ENCODE results near the gene CCT8.

Gene CCT8, protein sequence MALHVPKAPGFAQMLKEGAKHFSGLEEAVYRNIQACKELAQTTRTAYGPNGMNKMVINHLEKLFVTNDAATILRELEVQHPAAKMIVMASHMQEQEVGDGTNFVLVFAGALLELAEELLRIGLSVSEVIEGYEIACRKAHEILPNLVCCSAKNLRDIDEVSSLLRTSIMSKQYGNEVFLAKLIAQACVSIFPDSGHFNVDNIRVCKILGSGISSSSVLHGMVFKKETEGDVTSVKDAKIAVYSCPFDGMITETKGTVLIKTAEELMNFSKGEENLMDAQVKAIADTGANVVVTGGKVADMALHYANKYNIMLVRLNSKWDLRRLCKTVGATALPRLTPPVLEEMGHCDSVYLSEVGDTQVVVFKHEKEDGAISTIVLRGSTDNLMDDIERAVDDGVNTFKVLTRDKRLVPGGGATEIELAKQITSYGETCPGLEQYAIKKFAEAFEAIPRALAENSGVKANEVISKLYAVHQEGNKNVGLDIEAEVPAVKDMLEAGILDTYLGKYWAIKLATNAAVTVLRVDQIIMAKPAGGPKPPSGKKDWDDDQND

DNA sequence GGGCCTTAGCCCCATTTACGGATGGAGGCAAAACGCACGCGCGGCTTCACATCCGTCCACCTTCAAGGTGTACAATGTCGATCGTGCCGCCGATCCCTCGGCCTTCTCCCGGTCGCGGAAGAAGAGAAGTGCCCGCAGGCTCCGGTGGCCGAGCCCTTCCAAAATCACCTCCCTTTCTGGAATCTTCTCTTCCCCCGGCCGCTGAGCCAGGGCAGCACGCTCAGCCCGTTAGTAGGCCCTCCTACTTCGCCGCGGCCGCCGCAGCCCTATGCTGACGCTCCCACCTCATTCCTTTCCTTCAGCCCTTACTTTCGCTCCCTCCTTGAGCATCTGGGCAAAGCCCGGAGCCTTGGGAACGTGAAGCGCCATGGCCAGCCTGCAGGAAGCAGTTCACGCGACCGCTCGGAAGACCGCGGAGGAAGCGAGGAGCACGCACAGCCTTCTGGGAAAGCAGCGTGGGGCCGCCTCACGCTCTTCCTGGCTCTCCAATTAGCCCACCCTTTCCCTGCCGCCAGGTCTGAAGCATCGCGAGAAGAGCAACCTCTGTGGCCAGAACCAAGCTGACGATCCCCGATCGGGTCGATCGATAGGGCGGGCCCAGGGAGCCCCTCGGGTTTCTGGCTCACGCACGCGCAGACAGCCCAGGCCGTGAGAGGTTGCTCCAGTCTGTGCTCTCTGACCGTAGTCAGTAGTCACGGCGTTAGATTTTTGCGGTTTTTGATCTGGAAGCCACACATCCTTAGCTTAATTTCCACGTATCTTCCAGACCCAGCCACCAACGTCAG is at the start of gene CCT8:
TSS of gene CCT8 (minus strand) at position 427 of the 785 bp plus-strand sequence. CDS start at position 369, 58 bp downstream.
- DNase-seq = peak; percentile 99

DNA sequence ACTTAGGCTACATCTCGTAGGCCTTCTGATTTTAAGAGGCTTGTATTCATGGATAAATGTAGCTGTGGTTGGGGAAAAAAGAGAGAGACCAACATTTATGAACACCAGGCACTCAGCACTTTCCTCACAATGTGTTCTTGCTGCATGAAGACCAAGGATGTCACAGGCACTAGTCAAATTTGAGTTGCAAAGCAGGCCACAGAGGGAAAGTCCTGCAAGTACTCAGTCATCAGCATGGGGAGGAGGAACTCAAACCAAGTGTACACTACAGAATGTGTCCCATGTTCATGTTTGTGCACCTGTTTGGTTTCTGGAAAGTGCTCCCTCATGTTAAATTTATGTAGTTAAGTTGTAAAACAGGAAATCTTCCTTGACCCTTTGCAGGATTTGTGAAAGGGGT is 48.3 kb upstream of the CCT8 start:
- no peak for DNase-seq

DNA sequence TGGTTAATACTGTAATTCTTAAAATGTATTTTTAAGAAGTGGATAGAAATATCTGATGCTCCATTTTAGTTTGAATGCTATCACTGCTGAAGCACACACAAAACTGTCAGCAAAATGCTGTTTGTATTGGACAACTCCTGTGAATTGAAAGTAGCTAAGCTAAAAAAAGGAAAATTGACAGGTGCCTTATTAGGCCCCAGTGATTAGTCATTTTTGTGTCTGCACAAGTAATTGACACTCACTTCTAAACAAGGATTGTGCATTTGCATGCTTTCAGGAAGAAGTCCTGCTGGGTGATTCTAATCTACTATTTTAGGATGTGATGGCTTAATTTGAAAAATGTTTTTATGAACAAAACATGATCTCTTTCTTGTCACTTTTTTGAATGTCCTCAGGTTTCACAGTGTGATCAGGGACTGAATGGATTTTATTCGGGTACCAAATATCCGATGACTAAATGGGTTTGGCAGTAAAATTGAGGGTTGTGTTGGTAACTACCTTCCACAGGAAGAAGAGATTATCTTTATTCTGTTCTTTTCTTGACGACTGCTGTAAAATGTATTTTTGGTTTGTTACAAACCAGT is 44.0 kb upstream of the CCT8 start:
- DNase-seq = no peak

DNA sequence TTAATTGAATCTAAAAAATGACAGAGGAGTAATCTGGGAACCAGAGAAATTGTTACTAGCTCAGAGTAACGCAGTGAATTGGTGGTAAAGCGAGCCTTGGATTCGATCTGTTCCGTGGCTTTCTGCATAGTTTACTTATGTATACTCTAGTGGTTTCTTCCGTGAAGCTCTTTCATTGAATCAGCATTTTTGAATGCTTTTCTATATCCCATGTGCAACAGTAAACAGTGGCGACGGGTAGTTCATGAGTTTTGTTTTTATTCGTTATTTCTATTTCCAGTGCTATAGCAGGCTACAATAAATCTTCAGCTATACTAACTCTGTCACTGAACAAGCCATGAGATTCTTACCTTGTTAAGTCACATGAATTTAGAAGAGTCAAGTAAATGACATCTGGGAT is 42.5 kb upstream of the CCT8 start:
- DNase-seq = no peak

DNA sequence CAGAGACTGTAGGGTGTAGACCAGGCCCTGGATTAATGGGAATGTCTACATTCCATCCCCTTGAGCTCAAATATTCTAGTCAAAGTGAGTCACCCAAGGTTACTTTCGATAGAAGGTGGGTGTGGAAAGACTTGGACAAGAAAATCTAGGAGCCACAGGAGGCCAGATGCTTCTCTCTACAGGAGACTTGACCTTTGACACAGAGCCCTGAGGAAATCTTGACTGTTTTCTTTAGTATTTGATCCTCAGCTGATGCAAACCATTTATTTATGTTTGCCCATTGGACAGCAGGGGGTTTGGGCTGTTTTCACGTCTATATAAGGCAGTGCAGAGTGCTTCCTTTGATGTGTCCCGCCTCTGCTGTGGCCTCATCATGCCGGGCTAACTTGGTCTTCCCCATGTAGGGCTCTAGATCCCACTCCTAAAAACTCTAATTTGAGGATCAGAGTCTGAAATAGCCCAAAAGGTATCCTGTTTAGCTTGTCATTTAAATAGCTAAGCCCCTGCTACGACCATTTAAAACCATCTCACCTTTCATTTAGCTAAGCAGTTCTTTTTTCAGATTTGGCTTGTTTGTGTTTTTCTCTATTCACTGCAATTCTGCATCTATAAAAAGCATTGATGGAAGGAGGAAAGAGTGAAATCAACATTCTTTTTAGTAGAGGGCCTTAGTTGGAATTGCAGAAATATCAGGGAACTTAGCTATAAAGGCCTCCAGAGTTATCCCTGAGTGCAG is 41.5 kb upstream of the CCT8 start:
- DNase-seq = no peak

DNA sequence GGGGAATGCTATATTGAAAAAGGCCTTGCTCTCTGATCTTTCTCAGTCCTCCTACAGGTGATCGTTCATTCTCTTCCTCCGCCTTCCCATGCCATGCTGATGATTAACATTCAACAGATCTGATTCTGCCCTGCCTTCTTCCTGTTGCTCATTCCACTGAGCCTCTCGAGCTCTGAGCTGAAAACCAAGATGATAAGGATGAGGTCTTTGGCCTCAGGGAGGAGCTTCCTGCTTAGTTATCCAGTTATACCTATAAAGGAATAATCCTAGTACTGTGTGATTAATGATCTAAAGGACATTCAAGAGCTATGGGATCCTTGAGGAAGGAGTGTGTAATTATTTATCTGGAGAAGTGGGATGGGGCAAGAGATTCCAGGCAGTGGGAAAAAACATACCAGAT is 31.8 kb upstream of the CCT8 start:
- no peak for DNase-seq

DNA sequence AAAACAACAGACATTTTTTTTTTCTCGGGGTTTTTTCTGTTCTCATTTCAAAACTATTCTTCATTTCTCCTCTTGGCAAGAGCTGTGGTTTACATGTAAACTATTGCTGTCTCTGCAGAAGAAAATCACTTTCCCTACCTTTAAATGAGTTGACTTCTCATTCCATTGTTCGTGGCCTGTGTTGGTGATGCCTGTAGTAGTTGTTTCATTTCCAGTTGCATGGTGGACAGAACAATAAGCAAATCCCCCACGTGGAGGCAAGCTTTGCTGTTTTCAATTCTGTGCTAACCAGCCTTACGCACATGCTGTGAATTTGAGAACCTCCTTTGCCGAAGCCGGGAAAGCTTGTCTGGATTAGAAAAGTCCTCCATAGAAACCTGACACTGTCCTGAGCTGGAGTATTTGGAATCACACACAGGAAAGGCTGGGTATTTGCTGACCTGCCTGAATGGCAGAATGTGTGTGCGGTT is 30.8 kb upstream of the CCT8 start:
- DNase-seq = no peak

DNA sequence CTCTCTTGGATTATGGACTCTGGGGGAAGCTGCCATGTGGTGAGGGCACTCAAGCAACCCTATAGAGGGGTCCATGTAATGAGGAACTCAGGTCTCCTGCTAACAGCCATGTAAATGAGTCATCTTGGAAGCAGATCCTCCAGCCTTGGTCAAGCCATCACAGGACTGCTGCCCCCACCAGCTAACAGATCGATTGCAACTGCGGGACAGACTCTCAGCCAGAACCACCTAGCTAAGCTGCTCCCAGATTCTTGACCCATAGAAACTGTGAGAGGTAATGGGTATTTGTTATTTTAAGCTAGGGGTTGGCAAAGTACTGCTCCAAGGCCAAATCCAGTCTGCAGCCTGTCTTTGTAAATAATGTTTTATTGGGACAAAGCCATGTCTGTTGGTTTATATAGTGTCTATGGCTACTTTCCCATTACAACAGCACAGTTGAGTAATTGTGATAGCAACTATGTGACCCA is 29.4 kb upstream of the CCT8 start:
- DNase-seq = no peak

DNA sequence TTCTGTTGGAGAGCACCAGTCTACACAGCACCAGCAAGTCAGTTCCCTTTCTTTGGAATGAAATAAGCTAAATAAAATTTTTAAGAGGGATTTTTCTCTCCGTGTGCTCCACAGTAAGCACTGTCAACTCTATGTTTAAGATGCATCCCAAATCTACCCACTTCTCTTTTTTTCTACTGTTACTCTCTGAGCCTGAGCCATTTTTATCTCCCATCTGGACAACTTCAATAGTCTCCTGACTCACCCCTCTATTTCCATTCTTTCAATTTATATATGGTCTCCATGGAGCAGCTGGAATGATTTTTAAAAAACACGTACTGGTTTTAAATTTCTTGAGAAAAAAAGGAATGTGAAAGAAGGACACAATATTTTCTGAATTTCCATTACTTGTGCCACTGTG is 24.7 kb upstream of the CCT8 start:
- DNase-seq = no peak

DNA sequence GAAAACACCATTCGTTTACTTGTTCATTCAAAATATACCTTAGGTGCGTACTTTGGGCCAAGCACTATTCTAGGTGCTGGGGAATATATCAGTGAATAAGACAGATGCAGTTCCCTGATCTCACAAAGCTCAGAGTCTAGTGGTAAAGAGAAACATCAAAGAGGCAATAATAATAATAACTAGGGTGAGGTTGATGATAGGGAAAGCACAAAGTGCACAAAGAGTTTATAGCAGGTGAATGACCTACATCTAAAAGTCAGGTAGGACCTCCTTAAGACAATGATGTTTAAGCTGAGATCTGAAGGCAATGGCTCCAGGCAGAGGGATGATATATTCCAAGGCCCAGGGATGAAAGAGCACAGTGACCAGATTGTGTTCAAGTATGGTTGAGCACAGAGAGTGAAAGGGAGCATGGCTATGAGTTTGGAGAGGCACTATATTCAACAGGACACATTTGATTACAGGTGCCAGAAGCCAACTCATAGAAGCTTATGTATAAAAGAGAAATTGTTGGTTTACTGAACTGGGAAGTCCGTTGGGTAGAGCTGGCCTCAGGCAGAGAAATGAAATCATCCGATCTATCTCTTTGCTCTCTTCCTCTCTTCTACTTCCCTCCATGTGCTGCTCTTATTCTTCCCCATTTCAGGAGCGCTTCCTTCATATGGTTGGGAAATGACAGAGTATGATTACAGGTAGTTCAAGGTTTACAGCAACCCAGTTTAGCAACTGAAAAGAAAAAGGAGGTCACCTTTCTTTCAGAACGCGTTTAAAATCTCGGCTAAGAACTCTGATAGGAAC is 23.0 kb upstream of the CCT8 start:
- no peak for DNase-seq

DNA sequence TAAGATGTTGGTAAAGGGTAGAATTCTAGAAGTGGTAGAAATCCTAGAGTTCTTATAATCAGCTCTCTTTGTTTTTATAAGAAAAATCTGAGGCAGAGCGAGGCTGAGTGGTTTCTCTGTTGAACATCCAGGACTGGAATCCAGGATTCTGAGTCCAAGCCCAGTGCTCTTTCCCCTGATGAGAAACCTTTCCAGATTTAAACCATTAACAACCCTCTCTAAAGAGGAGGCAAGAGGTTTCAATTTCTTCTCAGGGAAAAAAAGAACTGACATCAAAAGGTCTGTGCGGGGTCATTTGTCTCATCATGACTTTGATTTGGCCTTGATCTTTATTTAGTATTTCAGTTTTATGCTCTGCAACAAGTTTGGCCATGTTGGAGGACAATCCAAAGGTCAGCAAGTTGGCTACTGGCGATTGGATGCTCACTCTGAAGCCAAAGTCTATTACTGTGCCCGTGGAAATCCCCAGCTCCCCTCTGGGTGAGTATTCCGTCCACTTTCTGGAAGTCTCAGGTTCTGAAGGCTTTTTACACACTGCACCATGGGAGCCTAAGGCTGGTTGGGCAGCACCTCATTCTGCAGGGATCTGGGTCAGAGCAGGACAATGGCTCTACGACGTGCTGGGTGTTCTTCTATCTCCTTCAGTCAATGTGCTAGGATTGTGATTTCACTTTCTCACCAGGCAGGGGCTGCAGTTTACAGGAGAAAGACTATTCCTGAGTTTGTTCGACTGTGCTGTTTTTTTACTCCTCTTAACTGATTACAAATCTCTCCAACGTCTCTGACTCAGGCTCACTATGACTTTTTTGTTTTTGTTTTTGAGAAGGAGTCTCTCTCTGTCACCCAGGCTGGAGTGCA is 18.9 kb upstream of the CCT8 start:
- DNase-seq = no peak

DNA sequence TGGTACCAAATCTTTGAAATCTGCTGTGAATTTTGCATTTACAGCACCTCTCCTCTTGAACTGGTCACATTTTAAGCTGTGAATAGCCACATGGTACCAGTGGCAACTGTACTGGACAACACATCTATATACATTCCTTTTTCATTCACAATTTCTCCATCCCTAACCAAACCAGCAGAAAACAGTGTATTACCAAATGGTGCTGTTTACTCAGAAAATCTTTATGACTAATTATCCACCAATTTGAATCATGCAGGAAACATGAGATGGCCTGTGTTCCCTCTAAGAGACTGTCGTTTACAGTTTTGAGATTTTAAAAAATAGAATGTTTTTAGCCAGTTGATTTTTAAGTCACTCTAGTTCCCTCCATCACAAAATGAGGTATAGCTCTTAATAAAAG is 17.6 kb upstream of the CCT8 start:
- DNase-seq = no peak

DNA sequence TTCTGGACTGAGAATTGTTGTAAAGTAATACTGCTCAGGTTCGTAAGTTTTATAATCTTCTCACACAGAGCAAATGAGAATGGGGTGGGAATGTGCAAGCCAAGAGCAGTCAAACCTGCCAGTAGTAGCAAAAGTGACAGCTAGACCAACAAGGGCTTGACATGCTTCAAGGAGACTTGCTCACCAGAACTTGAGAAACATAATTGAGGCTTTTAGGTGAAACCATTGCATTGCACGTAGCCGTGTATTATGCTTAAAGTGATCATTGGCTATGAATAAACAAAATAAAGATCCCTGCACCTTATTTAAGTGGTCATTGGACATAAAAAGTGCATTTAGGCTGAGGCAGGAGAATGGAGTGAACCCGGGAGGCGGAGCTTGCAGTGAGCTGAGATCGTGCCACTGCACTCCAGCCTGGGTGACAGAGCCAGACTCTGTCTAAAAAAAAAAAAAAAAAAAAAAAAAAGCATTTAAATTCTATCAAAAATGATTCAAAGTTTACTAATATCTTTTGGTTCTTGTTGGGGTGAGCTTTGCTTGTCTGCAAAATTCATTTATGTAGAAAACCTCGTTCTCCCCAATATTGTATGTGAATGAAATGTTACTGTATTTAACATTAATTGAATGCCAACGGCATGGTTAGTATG is 11.8 kb upstream of the CCT8 start:
- DNase-seq = no peak

DNA sequence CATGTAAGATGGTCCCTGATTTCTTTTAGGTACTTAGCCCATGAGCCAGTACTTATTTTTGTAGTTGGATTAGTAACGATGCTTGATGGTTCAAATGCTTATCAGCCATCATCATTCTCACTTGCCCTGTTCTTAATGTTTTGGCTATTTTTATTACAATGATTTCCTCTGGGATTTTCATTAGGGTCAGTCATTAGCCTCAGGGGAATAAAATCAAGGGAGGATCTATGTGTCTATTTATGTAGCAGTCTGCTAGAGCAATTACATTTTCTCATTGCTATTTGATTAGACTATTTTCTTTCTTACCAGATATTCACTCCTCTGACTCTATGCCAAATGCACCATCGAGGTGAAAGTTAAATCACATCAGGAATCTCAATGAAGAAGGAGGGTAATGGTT is 10.9 kb upstream of the CCT8 start:
- no peak for DNase-seq

DNA sequence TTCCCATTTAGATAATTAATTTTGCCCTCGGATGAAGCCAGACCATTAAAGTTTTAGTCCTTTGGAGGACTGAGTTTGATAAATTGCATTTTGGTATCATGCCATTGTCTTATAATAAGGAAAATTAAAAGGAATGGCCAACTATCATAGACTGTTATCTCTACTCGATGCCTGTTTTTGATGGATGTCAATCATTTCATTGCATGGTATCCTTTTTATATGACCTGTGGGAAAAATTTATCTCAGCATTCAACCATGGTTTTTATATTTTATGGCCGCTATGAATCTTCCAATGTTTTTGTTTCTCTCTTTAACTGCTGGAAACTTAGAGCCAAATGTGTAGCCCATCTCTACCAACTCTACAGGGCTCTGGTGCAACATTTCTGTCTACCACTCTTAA is 9.9 kb upstream of the CCT8 start:
- no peak for DNase-seq

DNA sequence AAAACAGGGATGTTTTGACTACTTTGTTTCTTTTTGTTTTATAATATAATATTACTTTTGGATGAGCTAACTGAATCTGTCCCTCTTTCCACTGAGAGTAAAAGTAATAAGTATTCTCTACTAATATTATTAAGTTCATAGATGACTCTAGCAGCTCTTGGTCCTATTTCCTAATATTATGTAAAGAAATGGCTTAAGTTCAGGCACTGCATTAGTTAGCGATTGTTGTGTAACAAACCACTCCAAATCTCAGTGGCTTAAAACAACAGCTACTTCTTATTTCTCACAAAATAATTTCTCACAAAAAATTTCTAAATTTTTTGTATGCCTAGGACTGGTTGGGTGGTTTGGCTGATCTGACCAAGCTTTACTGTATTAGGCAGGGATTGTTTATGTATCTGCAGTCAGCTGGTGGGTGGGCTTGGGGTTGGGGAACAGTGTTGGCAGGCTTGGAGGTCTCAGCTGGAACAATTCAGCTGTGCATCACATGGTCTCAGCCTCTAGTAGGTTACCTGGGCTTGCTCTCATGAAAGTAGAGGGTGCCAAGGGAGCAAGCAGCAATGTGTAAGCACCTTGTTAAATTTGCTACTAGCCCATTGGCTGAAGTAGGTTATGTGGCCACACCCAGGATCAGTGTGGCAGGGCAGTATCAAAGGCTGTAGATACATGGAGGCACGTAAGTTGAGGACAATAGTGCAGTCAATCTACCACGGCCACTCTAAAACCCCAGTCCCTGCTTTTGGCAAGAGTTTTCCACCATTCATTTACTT is 8.8 kb upstream of the CCT8 start:
- DNase-seq = no peak

DNA sequence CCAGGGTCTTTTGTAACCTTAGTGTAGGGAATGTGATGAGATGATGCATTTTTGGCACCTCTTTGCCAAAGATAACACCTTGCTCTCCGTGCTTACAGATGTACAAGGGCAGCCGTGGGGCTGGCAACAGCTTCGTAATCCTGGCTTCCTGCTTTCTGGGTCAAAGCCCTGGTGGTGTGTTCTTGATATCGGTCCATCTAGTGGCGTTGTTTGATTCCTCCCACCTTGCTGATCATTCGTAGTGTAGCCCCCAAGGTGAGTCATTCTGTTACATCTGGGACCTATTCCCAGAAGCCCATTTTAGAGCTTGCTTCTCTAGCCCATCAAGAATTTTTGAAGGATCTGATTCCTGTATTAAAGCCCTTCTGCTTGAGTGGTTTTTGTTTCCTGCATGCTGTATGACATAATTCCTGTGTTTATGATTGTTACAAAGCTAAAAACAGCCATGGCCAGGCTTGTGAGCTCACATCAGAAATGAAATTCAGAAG is 7.0 kb upstream of the CCT8 start:
- DNase-seq = no peak

DNA sequence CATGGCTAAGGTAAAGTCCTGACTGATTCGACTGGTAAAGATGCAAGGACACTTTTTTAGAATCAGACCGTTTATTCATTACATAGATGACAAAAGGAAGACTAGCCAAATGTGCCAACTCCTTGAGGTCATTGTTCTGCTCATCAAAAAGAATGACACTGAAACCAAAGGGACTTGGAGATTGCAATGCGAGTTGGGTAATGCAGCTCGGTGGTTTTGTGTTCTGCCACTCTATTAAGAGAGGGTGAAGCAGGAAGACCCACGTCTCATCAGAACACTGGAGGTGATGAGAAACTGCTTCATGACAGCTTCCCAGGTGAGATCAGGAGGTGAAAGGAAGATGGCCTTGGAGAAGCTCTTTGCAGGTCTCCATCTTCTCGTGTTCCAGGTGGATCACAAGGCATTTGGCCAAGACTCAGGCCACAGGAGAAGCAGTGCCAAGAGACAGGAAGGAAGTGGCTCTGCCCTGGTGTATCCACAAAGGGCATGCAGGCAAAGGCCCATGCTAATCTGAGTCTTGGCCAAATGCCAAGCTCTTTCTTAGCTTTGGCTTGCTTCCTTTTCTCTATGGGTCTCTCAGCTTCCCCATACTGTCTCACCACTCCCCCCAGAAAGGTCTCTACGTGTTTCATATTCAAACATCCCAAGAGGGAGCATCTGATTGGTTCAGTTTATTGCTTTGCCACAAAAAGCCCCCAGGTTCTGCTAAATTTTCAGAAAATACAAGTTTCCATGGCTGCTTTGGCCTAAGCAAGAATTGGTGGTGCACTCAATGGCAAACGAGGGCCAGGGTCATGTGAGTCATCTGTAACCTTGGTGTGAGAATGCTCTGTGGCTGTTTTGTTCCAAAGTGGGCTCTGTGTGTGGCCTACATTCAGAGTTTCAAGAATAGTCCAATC is 5.7 kb upstream of the CCT8 start:
- DNase-seq = peak; percentile 18
